HG02870 (cell line): ENCODE data around the gene ABHD11.
"Not testable (repeated sequence)": the region's sequence is repeated elsewhere in the genome, so short reads cannot be mapped to it uniquely, and the experiment has no call there.

Source experiments
- ATAC-seq: cut with Tn5 transposase; IDR thresholded peaks from one replicate; pipeline ENCODE4 v1.9.1; 2021; ENCODE audit warnings: mild to moderate bottlenecking, moderate library complexity; ENCODE audit not compliant: unreplicated experiment

Gene ABHD11, protein sequence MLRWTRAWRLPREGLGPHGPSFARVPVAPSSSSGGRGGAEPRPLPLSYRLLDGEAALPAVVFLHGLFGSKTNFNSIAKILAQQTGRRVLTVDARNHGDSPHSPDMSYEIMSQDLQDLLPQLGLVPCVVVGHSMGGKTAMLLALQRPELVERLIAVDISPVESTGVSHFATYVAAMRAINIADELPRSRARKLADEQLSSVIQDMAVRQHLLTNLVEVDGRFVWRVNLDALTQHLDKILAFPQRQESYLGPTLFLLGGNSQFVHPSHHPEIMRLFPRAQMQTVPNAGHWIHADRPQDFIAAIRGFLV

DNA sequence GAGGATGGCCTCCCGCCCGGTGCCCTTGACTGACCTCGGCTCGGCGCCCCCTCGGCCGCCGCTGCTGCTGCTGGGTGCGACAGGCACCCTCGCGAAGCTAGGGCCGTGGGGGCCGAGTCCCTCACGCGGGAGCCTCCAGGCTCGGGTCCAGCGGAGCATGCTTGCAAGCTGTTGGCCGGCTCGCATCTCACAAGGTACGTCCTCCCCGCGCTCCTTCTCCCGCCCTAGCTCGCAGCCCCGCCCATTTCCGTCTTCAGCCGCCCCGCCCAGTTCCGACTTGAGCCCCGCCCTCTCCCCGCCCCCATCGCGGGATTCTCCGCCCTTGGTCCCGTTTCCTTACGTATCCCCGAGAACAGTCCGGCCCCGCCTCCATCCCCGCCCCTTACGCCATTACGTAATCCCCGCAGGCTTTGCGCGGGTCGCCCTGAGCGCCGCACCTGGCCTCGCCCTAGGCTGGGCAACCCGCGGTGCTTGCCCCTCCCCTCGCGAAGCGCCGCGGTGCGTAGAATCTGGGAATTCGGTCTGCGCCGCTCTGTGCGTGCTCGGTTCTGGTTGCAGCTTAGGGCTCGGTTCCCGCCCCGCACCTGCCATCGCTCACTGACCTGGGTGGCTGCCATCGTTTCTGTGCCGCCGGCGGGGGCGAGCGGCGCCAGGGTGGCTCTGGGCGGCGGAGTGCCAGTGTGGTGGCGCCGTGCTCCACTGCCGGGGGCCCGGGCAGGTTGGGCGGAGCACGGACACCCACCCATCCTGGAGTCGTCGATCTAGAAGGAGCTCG lies at the start of gene ABHD11:
Gene ABHD11 (minus strand): TSS at position 191 of the 775 bp plus-strand sequence. CDS start 32 bp downstream, at position 159.
- peak; percentile 82 for ATAC-seq

DNA sequence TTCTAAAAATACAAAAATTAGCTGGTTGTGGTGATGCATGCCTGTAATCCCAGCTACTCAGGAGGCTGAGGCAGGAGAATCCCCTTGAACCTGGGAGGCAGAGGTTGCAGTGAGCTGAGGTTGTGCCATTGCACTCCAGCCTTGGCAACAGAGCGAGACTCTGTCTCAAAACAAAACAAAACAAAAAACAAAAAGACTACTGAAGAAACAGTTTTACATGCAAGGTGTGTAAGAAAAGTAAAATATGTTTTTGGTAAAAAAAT lies 49.1 kb upstream of the ABHD11 start:
- ATAC-seq, result not testable (repeated sequence)

DNA sequence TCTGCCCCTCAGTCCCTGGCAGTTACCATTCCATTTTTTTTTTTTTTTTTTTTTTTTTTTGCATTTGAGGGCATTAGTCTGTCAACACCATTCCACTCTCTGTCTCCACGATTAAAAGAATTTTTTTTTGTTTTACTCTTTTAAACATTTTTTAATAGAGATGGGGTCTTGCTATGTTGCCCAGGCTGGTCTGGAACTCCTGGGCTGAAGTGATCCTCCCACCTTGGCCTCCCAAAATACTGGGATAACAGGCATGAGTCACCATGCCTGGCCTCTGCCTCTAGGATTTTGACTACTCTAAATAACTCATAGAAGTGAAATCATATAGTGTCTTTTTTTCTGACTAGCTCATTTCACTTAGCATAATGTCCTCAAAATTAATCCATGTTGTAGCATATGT lies 48.0 kb upstream of the ABHD11 start:
- no peak for ATAC-seq

DNA sequence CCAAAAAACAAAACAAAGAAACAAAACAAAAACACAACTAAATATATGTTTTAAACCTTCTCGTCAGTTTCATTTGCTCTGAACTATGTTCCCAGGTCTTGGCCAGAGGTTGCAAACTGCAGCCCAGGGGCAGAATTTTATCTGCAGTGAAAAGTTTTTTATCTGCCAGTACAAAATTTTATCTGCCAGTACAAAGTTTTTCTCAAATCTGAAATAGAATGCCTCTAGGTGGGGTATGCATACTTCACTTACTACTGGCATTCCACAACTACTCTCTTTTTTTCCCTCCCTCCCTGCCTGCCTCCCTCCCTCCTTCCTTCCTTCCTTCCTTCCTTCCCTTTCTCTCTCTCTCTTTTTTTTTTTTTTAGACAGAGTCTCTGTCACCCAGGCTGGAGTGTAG lies 40.9 kb upstream of the ABHD11 start:
- ATAC-seq, result no peak

DNA sequence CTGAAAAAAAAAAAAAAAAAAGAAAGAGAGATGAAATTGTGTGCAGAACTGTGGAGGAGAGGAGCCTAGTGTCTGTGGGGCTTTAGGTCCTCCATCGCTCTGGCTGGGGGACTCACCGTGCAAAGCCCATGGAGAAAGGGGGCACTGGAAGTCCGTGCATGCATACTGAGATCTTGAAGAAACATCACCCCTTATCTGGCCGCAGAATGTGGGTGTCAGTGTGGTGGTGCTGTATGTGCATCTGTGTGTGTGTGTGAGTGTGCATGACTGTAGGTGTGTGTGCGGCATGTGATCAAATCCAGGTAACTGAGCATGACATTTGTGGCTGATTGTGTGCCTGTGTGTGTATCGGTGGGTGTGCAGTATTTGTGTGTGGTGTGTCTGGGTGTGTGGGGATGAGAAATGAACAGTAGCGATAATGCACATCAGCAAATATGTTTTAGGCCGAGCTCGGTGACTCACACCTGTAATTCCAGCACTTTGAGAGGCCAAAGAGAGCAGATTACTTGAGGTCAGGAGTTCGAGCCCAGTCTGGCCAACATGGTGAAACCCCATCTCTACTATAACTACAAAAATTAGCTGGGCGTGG lies 40.3 kb upstream of the ABHD11 start:
- no peak for ATAC-seq

DNA sequence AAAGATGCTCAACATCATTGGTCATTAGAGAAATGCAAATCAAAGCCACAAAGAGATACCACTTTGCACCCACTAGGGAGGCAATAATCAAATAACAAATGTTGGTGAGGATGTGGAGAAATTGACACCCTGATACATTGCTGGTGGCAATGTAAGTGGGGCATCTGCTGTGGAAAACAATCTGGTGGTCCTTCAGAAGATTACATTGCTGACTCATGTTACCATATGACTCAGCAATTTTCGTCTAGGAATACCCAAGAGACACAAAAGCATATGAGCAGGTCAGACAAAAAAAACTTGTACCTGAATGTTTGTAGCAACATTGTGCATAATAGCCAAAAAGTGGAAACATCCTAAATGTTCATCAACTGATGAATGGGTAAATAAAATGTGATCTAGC lies 36.3 kb upstream of the ABHD11 start:
- ATAC-seq, result no peak

DNA sequence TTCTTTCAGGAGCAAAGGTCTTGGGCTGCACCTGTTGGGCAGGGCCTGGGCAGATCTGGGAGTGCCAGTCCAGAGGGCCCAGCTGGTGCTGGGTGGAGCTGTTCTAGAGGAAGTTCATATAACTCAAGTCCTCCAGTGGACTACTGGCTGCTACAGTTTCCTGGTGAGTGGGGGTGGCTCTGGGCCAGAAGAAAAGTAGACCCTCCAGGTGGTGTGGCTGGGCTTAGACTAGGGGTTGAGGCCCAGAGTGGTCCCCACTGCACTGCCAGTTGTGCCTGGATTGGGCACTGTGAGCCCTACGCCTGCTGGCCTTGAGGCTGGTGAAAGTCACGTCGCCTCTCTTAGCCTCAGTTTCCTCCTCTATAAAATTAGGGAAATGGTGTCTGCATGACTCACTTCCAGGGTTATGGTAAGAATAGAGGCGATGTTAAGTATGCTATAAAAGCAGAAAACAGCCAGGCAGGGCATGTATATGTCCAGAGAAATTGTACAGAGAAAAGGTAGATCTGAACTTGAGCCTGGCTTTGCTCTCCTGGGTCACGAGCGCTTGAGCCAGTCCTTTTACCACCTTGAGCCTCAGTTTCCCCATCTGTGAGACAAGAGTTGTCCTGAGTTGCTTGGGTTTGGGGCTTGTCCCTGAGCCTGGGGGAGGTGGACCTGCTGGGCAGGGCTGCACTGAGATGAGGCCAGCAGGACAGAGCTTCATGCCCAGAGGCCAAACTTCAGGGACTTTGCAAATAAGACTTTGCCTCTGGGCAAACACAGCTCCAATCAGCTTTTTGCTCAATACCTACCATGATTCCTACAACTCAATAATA lies 35.3 kb upstream of the ABHD11 start:
- no peak for ATAC-seq

DNA sequence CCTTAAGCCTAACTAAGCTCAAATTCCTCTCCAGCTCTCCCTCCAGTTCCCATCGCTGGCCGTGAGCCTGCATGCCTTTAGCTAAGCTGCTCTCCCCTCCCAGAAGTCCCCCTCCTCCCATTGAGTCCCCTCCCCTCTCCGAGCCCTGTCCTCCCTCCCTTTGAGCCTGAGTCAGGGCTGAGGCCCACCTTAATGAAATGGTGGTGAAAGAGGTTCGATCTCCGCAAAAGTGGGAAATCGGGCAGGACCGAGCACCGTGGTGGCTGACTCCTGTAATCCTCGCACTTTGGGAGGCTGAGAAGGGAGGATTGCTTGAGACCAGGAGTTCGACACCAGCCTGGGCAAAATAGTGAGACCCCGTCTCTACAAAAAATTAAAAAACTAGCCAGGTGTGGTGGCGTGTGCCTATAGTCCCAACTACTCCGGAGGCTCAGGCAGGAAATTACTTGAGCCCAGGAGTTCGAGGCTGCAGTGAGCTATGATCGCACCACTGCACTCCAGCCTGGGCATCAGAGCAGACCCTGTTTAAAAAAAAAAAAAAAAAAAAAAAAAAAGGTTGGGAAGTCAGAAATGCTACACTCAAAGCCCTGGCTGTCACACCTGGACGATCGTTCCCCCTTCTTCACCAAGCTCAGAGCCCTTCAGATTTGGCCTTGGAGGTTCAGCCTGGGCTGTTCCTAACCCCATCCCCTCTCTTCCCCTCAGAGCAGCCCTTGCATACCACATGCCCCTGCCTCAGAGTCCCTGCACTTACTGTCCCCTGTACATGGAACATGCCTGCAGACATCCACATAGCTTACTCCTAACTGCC lies 32.5 kb upstream of the ABHD11 start:
- no peak for ATAC-seq

DNA sequence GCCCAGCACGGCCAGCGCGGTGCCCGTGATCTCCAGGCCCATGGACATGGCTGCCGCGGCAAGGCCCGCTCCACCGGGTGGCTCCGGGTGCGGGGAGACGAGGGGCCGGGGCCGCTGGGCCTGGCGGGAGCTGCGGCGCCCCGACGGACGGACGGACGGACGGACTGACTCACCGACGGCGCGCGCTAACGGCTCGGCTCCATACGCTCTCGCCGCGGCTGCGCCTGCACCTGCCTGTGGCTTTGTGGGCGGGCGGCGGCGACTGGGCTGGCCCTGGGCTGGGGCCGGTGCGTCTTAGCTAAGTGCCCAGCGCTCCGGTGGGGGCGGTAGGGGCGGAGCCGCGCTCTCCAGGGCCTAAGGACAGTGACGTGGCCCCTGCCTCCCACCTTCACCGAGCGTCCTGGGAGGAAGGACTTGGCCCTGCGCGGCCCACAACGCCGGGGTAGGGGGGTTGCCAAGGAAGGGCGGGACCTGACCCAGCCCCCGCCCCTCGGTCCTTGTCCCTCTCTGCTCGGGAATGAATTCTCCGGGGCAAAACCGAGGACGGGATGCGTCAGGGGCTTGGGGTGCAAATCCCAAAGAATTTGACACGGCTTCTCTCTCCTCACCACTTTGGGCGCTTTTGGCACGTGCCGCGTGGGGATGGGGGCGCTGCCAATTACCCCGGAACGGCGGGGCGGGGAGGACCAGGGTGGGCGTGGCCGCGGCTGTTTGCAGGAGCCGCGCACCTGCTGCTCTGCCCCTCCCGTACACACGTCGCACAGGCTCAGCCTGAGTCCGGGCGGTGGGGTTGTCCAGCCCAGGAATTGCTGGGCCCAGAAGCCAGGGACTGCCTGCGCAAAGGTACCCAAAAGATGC lies 31.6 kb upstream of the ABHD11 start, which contains the start of gene CLDN3:
Gene CLDN3 (minus strand): TSS at position 269 of the 858 bp plus-strand sequence. CDS start 221 bp downstream, at position 48.
- no peak for ATAC-seq

DNA sequence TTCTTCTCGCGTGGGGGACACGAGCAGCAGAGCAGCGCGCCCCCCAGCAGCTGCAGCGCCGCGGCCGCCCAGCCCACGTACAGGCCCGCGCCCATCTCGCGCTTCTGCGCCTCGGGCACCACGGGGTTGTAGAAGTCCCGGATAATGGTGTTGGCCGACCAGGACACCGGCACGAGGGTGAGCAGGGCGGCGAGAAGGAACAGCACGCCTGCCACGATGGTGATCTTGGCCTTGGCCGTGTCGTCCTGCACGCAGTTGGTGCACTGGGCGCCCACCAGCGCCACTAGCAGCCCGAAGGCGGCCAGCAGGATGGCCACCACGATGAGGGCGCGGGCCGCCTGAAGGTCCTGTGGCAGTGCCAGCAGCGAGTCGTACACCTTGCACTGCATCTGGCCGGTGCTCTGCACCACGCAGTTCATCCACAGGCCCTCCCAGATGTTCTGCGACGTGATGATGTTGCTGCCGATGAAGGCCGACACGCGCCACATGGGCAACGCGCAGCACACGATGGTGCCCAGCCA lies 30.9 kb upstream of the ABHD11 start:
- no peak for ATAC-seq

DNA sequence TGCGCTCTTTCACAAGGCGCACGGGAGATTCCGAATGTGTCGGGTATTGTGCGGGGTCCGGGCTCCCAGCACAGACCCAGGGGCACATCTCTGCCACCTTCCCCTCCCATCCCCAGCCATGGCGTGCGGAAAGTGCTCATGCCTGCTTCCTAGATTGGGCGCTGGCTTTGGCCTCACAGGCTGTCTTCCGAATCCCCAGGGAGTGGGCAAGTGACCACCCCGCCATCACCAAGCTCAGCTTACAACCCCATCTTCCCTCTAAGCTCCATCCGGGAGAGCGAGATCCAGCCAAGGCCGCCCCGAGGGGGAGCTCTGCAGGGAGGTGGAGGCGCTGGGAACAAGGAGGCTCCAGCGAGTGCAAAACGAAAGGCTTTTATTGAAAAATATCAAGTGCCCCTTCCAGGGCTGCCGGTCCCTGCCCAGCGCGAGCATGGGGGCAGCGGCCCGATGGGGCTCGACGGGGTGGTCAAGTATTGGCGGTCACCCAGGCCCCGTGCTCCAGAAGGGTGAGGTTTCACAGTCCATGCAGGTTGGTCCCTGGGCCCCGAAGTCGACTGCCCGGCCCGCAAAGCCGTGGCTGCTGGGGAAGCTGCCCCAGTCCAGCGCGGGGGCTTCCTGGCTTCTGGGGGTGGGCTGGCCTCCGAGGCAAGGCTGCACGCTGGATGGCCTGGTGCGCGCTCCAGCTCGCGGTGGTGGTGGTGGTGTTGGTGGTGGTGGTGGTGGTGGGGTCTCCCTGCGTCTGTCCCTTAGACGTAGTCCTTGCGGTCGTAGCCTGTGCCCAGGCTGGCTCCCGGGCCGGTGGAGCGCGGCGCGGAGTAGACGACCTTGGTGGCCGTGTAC lies 30.3 kb upstream of the ABHD11 start:
- no peak for ATAC-seq

DNA sequence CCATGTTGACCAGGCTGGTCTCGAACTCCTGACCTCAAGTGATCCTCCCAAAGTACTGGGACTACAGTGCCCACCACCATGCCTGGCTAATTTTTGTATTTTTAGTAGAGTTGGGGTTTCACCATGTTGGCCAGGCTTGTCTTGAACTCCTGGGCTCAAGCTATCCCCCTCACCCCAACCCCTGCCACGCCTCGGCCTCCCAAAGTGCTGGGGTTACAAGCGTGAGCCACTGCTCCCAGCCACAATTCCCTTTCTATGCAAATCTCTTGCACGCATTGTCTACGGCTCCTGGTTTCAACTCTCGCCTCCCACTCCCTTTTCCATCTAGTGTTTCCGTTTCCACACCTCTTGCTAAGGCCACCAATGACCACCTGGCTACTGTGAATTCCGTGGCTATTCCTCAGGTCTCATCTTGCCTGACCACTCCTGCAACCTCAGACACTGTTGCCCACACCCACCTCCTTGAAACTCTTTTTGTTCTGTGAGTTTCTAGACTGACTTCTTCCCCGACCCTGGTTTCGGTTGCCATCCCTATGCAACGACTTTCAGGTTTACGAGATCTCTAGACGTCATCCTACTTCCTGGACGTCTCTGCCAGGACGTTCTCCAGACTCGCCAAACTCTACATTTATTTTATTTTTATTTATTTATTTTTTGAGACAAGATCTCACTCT lies 28.1 kb upstream of the ABHD11 start:
- ATAC-seq, result no peak

DNA sequence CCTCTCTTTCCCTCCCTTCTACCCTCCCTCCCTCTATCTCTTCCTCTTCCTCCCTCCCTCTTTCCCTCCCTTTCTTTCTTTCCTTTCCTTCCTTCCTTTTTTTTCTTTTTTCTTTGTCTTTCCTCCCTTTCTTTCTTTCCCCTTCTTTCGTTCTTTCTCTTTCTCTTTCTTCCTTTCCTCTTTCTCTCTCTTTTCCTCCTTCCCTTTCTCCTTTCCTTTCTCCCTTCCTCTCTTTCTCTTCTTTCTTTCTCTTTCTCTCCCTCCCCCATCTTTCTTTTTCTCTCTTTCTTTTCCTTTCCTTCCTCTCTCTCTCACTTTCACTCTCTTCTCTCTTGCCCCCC lies 24.0 kb upstream of the ABHD11 start:
- ATAC-seq, result no peak

DNA sequence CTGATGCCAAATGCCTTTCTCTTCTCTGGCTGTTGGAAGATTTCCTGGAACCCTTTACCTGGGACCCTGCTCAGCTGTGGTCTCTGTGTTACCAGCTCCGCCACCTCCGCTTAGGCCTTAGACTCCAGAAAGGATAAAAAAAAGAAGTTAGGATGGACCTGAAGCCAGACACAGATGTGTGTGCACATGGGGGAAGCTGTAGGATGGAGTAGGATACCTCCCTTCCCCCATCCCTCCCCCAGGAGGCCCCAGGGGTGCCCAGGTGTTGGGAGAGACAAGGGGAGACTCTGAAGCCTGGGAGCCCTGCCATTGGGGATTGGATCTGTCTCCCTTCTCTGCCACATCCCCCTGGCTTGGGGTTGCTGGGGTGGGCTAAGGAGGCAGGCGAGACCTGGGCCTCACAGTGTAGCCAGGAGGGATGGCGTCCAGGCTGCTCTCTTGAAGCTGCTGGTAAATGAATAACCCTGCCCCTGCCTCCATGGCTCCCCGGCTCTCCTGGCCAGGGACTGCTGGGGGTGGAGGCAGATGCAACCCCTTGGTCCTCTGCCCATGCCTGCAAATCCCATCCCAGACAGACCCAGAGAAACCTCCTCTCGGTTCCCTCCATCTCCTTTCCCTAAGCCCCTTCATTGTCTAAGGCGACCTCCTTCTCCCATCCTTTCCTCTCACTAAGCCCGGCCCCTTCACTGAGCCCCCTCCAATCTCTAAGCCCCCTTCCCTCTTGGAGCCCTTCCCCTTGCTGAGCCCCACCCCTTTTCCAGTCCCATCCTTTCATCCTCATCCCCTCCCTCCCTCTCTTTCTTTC lies 23.5 kb upstream of the ABHD11 start:
- no peak for ATAC-seq

DNA sequence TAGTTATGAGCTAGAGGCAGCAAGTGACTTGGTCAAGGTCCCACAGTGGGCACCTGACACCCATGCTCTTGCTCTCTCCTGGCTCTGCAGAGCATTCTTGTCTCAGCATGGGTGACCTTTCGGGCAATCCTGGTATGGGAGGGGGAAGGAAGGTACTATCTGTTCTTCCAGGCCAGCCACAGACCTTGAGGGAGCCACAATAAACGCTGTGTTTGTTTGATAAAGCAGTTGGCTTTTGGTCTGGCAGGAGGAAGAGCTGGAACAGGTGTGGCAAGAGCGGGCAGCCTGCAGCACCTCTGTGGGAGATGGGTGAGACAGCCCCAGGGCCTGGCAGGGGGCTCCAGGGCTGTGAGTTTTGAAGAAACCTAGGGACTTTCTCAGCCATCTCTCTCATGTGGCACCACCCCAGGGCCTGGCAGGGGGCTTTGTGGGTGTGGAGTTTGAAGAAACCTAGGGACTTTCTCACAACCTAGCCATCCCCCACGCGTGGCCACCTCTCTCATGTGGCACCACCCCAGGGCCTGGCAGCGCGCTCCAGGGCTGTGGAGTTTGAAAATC lies 20.1 kb upstream of the ABHD11 start:
- no peak for ATAC-seq

DNA sequence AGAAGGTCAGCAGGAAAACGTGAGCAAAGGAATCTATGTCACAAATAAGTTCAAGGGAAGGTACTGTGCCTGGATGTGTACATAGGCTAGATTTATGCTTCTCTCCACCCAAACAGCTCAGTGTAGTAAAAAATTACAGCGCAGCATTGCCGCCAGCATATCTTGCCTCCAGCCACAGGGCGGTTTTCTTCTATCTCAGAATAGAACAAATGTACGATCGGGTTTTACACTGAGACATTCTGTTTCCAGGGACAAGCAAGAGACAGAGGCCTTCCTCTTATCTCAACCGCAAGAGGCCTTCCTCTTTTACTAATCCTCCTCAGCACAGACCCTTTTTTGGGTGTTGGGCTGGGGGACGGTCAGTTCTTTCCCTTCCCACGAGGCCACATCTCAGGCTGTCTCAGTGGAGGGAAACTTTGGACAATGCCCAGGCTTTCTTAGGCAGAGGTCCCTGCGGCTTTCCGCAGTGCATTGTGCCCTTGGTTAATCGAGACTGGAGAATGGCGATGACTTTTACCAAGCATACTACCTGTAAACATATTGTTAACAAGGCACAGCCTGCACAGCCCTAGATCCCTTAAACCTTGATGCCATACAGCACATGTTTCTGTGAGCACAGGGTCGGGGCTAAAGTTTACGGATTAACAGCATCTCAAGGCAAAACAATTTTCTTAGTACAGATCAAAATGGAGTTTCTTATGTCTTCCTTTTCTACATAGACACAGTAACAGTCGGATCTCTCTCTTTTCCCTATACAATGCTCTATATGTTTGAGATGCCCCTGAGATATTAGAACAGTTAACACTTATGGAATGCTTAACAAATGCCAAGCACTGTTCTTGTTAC lies 11.6 kb upstream of the ABHD11 start:
- ATAC-seq, result no peak
